Measurements from ENCODE around the gene CCDC32. TPM values are rescaled to one million over a fixed set of nuclear protein-coding genes. Genes with fewer than 3 reads are reported as not detected.

The CCDC32 gene, protein sequence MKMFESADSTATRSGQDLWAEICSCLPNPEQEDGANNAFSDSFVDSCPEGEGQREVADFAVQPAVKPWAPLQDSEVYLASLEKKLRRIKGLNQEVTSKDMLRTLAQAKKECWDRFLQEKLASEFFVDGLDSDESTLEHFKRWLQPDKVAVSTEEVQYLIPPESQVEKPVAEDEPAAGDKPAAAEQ
- 19.4 and 21.3 TPM in 2 replicates for total RNA-seq

DNA sequence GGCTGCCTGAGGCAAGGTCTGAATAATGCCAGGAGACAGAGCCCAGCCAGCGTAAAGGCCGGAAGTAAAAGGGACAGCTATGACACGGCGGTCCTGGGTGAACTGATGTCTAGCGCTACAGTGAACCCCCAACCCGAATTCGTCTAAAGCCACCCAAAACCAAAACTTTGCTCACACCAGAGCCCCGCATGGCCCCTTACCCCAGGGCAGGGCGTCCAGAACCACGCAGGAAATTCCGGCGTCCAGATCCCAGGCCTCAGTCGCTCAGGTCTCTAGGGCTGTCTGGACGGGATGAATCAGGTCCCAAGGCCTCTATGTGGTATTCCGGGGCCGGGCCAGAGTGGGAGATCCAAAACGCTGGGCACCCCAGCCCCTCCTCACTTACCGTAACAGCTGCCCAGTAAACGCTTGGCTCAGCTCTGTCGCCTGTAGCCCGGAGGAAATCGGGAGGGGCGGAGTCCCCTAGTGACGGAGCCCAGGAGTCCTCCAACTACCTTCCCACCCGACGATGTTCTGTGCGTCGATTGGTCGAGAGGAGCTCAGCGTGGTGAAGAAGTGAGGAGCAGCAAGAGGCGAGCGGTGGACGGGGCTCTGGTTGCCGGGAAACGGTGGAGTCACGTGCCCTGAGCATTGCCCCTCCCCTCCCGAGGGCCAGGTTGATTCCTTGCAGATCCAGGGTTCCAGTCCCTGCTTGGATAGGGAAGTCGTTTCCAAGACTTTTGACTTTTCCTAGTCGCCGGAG lies at the start of gene CCDC32:
CCDC32 (minus strand) TSS at position 452 of the 742 bp plus-strand sequence. CDS start 2,027 bp downstream, outside the sequence.

DNA sequence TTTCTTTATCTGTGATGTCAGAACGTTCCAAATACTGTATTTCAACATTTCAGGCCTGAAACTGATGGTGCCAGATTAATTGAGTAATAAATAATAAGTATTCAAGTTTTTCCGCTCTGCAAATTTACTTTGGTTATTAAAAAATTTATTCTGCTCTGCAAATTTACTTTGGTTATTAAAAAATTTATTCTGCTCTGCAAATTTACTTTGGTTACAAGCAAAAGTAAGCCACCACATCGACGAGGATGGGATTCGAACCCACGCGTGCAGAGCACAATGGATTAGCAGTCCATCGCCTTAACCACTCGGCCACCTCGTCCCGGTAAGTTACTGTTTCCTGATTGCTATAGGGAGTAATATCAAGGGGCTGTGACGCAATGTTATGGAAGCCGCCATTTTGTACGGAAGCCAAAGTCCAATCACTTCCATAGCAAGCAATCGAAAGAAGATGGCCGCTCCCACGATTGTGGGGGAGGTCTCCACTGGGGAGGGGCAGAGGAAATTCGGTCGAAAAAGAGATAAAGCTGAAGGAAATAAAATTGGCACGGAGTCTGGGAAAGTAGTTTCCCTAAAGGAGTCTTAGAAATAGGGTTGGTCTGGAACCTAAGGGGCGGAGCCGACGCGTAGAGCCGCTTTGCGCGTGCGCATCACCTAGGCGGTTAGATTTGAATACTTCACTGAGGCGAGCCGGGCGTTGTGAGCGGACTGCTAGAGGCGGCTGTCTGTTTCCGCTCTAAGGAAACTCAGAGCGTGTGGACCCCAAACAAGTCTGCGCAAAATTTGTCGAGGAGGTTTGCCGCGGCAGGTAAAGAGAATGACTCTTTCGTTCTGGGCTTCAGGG lies 29.0 kb upstream of the CCDC32 start, which contains the start of gene KNL1:
KNL1 (plus strand) TSS at position 662 of the 841 bp plus-strand sequence. CDS start 8,683 bp downstream, outside the sequence.

GRCh38 chr15:40569129-40569953 lies 4.5 kb upstream of the CCDC32 start, which contains the start of gene RPUSD2:
TSS of gene RPUSD2 (plus strand) at chr15:40569299. CDS start at chr15:40569338, 39 bp downstream.

Small RNA genes within 50 kb of the gene (small RNA-seq; reads per million reads assigned to genes)
- gene RF00017 (not detected), gene RNU6-516P (not detected)

Other genes with a start within 250 kb of the CCDC32 start
- gene INAFM2, start 241.3 kb downstream of the CCDC32 start, total RNA-seq = 12.2 and 13.4 TPM in 2 replicates
- gene CCDC9B, start 224.1 kb downstream of the CCDC32 start, total RNA-seq = 31.0 and 35.0 TPM in 2 replicates
- gene PHGR1, start 214.0 kb downstream of the CCDC32 start, total RNA-seq = not detected in 2 replicates
- 0.49 and 0.65 TPM in 2 replicates for gene DISP2, start 206.8 kb downstream of the CCDC32 start, total RNA-seq
- 10.9 and 12.0 TPM in 2 replicates for gene KNSTRN, start 182.3 kb downstream of the CCDC32 start, total RNA-seq
- 53.2 and 57.8 TPM in 2 replicates for gene IVD, start 159.2 kb downstream of the CCDC32 start, total RNA-seq
- gene BAHD1, start 124.1 kb downstream of the CCDC32 start, total RNA-seq = 13.7 and 17.8 TPM in 2 replicates
- 15.5 and 18.7 TPM in 2 replicates for gene CHST14, start 94.1 kb downstream of the CCDC32 start, total RNA-seq
- 10.8 and 11.7 TPM in 2 replicates for gene RPUSD2, start 4.3 kb upstream of the CCDC32 start, total RNA-seq
- gene KNL1, start 29.2 kb upstream of the CCDC32 start, total RNA-seq = 2.9 and 3.6 TPM in 2 replicates
- gene RAD51, start 130.1 kb upstream of the CCDC32 start, total RNA-seq = 1.1 and 1.8 TPM in 2 replicates
- gene RMDN3, start 190.2 kb upstream of the CCDC32 start, total RNA-seq = 15.7 and 21.6 TPM in 2 replicates
- gene GCHFR, start 199.0 kb upstream of the CCDC32 start, total RNA-seq = 3.5 and 3.6 TPM in 2 replicates
- gene C15orf62, start 204.9 kb upstream of the CCDC32 start, total RNA-seq = 0.12 TPM in 1 of 2 replicates, not detected in the other
- 14.1 and 16.2 TPM in 2 replicates for gene ZFYVE19, start 242.0 kb upstream of the CCDC32 start, total RNA-seq
- gene DNAJC17, start 242.4 kb upstream of the CCDC32 start, total RNA-seq = 11.2 and 12.0 TPM in 2 replicates